Mammary epithelial cell (primary cell): ENCODE data around the gene RASGRP3.

ENCODE experiments used
- EZH2 ChIP-seq: IDR thresholded peaks from 2 replicates; pipeline ENCODE4 v1.6.1; 2012; ENCODE audit warnings: low read length, inconsistent platforms, borderline replicate concordance
- TF ChIP-seq, protein P1 (sequence below), 2 donors: IDR thresholded peaks in 1 of 2; conservative IDR thresholded peaks in 1 of 2; 2 replicates each; pipeline ENCODE4 v1.5.1; 2011 to 2012; ENCODE audit warnings: inconsistent platforms in 2 of 2, low read length in 2 of 2, mild to moderate bottlenecking in 2 of 2, control low read depth in 1 of 2, low read depth in 1 of 2; ENCODE audit not compliant: insufficient read depth in 1 of 2; ENCODE audit errors: extremely low read depth in 1 of 2

DNA sequence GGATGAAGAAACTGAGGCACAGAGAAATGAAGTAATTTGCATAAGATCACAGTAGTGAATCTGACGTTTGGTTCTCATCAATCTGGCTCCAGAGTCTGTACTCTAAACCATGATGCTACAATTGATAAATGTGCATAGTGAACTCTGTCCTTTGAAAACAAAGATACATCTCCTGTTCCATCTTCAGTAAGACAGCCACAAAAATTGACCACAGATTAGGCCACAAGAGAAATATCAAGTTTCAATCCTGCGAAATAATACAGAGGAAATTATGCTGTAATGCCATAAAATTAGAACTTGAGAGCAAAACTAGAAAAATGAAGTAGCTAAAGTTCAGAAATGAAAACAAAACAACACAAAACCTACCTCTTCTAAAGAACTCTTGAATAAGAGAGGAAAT, 94.2 kb downstream of the RASGRP3 start:
- TF ChIP-seq, protein P1, sequence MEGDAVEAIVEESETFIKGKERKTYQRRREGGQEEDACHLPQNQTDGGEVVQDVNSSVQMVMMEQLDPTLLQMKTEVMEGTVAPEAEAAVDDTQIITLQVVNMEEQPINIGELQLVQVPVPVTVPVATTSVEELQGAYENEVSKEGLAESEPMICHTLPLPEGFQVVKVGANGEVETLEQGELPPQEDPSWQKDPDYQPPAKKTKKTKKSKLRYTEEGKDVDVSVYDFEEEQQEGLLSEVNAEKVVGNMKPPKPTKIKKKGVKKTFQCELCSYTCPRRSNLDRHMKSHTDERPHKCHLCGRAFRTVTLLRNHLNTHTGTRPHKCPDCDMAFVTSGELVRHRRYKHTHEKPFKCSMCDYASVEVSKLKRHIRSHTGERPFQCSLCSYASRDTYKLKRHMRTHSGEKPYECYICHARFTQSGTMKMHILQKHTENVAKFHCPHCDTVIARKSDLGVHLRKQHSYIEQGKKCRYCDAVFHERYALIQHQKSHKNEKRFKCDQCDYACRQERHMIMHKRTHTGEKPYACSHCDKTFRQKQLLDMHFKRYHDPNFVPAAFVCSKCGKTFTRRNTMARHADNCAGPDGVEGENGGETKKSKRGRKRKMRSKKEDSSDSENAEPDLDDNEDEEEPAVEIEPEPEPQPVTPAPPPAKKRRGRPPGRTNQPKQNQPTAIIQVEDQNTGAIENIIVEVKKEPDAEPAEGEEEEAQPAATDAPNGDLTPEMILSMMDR (conservative IDR thresholded peaks at IDR 0.05 in 1 of 2, IDR thresholded peaks at IDR 0.05 in 1 of 2; ENCODE audit: extremely low read depth in 1 of 2, insufficient read depth in 1 of 2, low read depth in 1 of 2, low read length in 2 of 2): no peak
- no peak for TF ChIP-seq EZH2
